Aortic smooth muscle cell (primary cell): ENCODE results near the gene PIK3CA. TPM values are rescaled to one million over a fixed set of nuclear protein-coding genes. Genes with fewer than 3 reads are reported as not detected.

Source experiments
- total RNA-seq: library from RNA; depleted of rRNA; stranded (reverse); fragments of >200 nt; gene quantifications from 2 replicates; pipeline ENCODE4 v1.2.3, GENCODE V29; 2014

PIK3CA gene
- total RNA-seq: 23.6 and 29.8 TPM in 2 replicates

DNA sequence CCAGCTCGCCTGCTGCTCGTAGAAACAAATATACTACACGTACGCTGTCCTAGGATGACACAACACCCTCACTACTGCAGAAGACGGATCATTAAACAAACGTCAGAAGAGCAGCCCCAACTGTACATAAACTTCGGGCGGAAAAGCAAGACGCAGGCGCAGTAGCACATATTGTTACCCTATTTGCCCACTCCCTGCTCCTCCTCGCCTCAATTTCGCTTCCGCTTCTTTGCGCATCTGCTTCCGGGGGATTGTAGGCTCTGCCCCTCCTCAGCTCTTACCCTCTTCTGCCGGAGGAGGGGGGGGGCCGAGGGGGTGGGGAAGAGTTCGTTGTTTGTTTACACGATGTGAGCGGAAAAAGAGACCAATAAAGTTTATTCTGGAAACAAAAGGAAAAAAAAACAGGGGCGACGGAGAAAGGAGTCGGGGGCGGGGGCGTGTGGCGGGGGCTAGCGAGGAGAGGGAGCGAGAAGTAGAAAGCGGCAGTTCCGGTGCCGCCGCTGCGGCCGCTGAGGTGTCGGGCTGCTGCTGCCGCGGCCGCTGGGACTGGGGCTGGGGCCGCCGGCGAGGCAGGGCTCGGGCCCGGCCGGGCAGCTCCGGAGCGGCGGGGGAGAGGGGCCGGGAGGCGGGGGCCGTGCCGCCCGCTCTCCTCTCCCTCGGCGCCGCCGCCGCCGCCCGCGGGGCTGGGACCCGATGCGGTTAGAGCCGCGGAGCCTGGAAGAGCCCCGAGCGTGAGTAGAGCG, at the start of gene PIK3CA:
Gene PIK3CA (plus strand): TSS at position 485 of the 743 bp plus-strand sequence. CDS start 50,469 bp downstream, outside the sequence.

GRCh38 chr3:179250803-179251476, 102.8 kb downstream of the PIK3CA start, which contains the start of gene KCNMB3:
Gene KCNMB3, minus strand, starts transcription at chr3:179251114. Its CDS starts 124 bp downstream, at chr3:179250990.

Other genes starting within 250 kb of the PIK3CA start
- 22.2 and 29.7 TPM in 2 replicates for gene ZMAT3, start 76.5 kb upstream of the PIK3CA start, total RNA-seq
- 0.92 and 1.8 TPM in 2 replicates for gene KCNMB3, start 102.8 kb downstream of the PIK3CA start, total RNA-seq
- 32.9 and 36.6 TPM in 2 replicates for gene ZNF639, start 174.7 kb downstream of the PIK3CA start, total RNA-seq
- gene MFN1, start 199.4 kb downstream of the PIK3CA start, total RNA-seq: 49.1 and 56.0 TPM in 2 replicates